IPS-15b (cell line): Measurements from ENCODE around the gene AQP2.

Experiments used
- H3K27me3 ChIP-seq: one replicate; pipeline ENCODE4 v1.6.1; 2013; ENCODE audit warnings: low read length; ENCODE audit not compliant: control insufficient read depth, insufficient read depth
- H3K36me3 ChIP-seq: one replicate; pipeline ENCODE4 v1.6.1; 2013; ENCODE audit warnings: low read length; ENCODE audit not compliant: control insufficient read depth, insufficient read depth
- H3K4me1 ChIP-seq: one replicate; pipeline ENCODE4 v1.6.1; 2013; ENCODE audit warnings: mild to moderate bottlenecking, low read length; ENCODE audit not compliant: control insufficient read depth, insufficient read depth
- H3K4me3 ChIP-seq: one replicate; pipeline ENCODE4 v1.5.1; 2013; ENCODE audit warnings: low read depth, low read length
- H3K9ac ChIP-seq: one replicate; pipeline ENCODE4 v1.6.1; 2013; ENCODE audit warnings: low read depth, mild to moderate bottlenecking, low read length
- H3K9me3 ChIP-seq: one replicate; pipeline ENCODE4 v1.6.1; 2013; ENCODE audit warnings: mild to moderate bottlenecking, low read length; ENCODE audit not compliant: control insufficient read depth, insufficient read depth

Gene AQP2

DNA sequence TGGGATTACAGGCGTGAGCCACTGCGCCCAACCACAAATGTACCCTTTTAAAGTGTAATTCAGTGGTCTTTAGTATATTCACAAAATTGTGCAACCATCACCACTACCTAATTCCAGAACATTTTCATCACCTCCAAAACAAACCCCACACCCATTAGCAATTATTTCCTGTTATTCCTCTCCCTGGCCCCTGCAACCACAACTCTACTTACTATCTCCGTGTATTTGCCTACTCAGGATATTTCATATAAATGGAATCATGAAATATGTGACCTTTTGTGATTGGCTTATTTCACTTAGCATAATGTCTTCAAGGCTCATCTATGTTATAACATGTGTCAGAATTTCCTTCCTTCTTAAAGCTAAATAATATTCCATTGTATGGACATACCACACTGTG is 16.0 kb upstream of the AQP2 start:
- H3K27me3 ChIP-seq: no peaks in the 10 kb centered on the region
- H3K4me1 ChIP-seq: no peaks in the 10 kb centered on the region
- no peak overlapping the region for H3K4me3 ChIP-seq
- H3K9me3 ChIP-seq: no peaks in the 10 kb centered on the region
- no peak overlapping the region for H3K9ac ChIP-seq
- H3K36me3 ChIP-seq: no peaks in the 10 kb centered on the region

DNA sequence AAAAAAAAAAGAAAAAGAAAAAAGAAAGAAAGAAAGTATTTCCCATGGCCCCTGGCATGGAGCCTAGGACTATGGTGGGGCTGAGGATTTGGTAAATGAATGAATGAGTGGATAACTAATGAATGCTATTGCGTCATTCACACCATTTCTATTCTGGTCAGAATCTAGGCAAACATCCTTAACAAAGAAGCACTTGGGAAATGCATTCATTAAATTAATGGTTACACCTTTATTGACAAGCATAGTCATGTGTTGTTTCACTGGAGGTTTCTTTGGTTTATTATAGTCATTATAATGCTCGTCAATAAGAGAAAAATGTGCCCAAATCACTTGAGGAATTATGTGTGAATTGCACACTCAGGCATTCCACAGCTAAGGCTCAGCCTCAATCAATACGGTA is 13.6 kb upstream of the AQP2 start:
- no peaks in the 10 kb centered on the region for H3K4me1 ChIP-seq
- no peak overlapping the region for H3K9ac ChIP-seq
- H3K27me3 ChIP-seq: no peaks in the 10 kb centered on the region
- no peaks in the 10 kb centered on the region for H3K36me3 ChIP-seq
- no peaks in the 10 kb centered on the region for H3K9me3 ChIP-seq
- no peak overlapping the region for H3K4me3 ChIP-seq

DNA sequence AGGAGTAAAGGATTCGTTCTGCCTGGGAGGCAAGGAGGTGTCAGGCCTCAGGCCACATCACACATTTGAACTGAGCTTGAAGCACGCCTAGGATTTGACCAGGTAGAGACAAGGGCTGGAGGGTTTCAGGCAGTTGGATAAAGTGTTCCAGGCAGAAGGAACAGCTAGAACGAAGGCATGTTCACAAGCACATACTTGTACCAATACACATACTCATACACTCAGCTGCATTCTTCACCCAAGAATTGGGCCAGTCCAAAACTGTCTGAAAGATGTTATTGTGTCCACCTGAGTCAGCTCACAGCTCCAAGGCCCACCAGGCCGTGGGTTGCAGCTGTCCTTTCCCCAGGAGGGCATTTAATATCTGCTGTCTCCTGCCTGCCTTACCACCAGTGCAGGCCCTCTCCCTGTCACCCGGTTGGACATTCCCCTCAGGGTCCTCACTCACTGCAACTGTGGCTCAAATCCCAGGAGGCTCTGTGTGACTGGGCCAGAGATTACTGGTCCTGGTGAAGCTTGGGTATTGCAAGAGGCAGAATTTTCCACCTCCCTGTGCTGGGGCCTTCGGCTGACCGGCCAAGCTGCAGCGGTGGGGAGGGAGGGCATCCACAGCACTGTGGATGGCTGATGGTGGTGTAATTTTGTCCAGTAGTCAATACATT is 12.8 kb upstream of the AQP2 start:
- Histone ChIP-seq H3K9ac (no peak overlapping the region), H3K36me3 (no peaks in the 10 kb centered on the region), H3K4me3 (no peak overlapping the region), H3K4me1 (peaks cover 2% of the 10 kb centered on the region), H3K9me3 (no peaks in the 10 kb centered on the region), H3K27me3 (no peaks in the 10 kb centered on the region)

DNA sequence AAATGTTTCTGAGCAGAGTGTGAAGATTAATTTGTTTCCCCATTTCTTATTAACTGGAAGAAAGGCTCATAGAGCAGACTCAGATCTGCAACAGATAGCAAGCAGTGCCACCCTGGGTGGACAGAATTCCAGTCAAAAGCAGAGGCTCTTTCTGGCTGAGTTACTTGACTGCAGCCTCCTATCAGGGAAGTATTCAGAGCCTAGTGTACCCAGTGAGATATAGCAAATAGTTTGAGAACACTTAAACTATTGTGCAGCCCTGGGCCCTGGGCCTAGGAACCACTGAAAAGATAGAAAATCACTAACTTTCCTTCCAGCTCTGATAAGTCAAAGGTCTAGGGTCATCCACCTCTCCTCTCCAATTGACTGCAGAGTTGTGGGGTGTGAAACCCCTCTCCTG is 11.2 kb upstream of the AQP2 start:
- Histone ChIP-seq H3K9me3 (no peaks in the 10 kb centered on the region), H3K4me3 (no peak overlapping the region), H3K36me3 (no peaks in the 10 kb centered on the region), H3K4me1 (peaks cover 2% of the 10 kb centered on the region), H3K27me3 (no peaks in the 10 kb centered on the region), H3K9ac (no peak overlapping the region)

DNA sequence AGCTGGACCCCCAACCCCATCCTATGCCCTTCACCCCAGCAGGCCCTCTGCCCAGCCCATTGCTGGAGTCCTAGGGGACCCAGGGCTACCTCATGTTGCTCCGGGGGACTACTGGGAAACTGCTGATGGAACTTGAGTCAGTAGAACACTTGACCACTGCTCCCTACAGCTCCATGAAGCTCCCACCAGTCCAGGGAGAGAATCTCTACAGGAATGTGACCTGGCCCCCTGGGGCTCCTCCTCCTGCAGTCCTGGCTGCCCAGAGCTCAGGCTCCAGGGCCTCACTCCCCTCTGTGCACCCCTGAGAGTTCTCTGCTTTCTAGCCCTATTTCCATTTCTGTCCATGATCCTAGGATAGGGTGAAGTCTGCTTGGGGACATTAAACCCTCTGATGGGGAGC is 10.8 kb upstream of the AQP2 start:
- H3K27me3 ChIP-seq: peaks cover under 1% of the 10 kb centered on the region
- peaks cover 2% of the 10 kb centered on the region for H3K4me1 ChIP-seq
- H3K4me3 ChIP-seq: no peak overlapping the region

DNA sequence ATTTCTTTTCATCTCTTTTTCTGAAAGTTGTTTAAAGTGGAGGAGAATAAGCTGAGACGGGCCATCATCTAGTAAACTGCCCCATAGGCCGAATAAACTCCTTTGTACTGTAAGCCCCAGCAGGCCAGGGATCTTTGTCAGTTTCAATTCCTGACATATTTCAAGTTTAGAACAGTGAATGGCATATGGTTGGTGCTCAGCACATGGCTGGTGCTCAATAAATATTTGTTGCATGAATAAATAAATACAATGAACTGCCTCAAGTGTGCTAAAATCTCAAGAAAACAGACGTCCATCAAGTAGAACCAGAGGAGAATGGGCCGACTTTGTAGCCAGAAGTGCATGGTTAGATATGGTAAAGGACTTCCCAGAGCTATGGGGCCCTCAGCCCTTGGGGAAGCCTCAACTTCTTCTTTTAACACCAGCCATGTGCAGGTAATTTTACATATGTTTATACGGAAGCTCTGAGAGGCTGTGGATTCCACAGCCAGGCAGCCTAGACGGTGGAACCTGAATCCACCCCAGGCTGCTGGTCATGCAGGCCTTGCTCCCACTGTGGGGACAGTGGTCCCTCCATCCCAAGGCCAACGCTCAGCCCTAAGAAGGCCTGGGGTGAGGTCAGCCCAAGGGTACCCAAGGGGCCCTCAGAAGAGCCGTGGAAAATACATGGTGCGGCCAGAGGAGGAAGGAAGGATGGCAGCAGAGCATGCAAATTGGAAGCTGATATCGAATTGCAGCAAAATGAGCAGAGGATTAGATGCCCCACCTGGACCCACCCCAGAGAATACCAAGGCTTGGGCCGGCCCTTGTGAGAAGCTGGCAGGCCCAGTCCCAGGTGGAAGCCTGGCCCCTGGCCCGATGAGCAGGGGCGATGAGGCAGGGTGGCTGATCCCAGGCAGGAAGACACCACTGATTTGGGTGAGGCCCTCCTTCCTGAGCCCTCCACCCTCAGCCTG is 8.7 kb upstream of the AQP2 start:
- no peak overlapping the region for H3K9ac ChIP-seq

More for the DNA sequence above, 10.8 kb upstream of the AQP2 start:
- Histone ChIP-seq H3K36me3 (no peaks in the 10 kb centered on the region), H3K9ac (no peak overlapping the region), H3K9me3 (no peaks in the 10 kb centered on the region)

GRCh38 chr12:49942512-49942893 is 8.0 kb upstream of the AQP2 start:
- H3K4me3 ChIP-seq: no peak overlapping the region
- H3K36me3 ChIP-seq: no peaks in the 10 kb centered on the region
- H3K9me3 ChIP-seq: no peaks in the 10 kb centered on the region
- peaks cover 10% of the 10 kb centered on the region for H3K4me1 ChIP-seq
- peaks cover 5% of the 10 kb centered on the region for H3K27me3 ChIP-seq
- no peak overlapping the region for H3K9ac ChIP-seq

More for the DNA sequence above, 8.7 kb upstream of the AQP2 start:
- Histone ChIP-seq H3K9me3 (no peaks in the 10 kb centered on the region), H3K36me3 (no peaks in the 10 kb centered on the region), H3K4me1 (peaks cover 10% of the 10 kb centered on the region), H3K4me3 (no peak overlapping the region), H3K27me3 (peaks cover 5% of the 10 kb centered on the region)

DNA sequence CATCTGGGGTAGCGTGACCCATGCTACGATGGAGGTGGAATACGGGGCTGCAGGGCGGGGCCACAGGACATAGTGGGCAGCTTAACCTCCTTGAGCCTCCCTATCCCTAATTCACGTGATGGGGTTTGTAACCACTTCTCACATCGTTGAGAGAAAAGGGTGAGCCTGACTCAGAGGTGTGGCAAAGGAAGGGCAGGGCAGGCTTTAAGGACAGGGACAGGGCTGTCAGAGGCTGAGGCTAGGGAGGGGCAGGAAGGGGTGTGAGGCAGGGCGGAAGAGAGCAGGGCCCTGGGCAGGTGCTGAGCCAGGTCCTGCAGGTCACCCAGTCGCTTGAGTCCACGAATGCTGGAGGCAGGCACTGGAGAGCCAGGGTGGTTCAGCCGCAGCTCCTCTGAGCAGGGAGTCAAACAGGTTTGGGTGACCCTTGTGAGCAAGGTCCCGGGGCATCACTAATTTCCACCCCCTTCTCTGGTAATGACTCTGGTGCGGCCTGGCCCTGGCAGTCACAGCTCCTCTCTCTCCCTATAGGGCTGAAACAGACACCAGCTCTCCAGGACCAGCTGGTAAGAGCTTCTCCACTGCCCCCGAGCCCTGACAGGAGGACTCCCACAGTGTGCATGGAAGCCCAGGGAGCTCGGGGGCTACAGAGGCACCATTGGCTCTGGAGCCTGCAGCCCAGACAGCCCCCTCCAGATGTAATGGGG is 7.5 kb upstream of the AQP2 start:
- H3K9me3 ChIP-seq: no peaks in the 10 kb centered on the region
- peaks cover 5% of the 10 kb centered on the region for H3K27me3 ChIP-seq
- no peak overlapping the region for H3K4me3 ChIP-seq
- peaks cover 13% of the 10 kb centered on the region for H3K4me1 ChIP-seq
- no peak overlapping the region for H3K9ac ChIP-seq
- no peaks in the 10 kb centered on the region for H3K36me3 ChIP-seq

DNA sequence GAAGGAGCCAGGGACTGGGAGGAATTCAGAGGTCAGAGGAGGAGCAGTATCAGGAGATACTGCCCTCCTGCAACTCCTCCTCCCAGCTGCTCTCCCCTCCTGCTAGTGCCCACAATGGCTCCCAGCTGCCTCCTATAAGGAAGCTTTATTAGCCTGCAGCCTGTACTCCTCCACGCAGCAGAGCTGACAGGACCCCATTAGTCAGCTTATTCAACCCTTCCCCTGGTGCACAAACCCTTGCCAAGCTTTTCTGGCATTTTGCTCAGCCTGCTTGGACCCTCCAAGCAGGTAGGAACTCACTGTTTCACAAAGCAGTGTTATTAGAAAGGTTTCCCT is 6.9 kb upstream of the AQP2 start:
- Histone ChIP-seq H3K9ac (no peak overlapping the region), H3K4me1 (peaks cover 13% of the 10 kb centered on the region)

GRCh38 chr12:49944046-49944445 is 6.5 kb upstream of the AQP2 start:
- H3K4me3 ChIP-seq: no peak overlapping the region
- H3K4me1 ChIP-seq: peaks cover 13% of the 10 kb centered on the region
- no peaks in the 10 kb centered on the region for H3K36me3 ChIP-seq
- H3K9ac ChIP-seq: no peak overlapping the region
- H3K27me3 ChIP-seq: peaks cover 5% of the 10 kb centered on the region
- H3K9me3 ChIP-seq: no peaks in the 10 kb centered on the region

More for the DNA sequence above, 6.9 kb upstream of the AQP2 start:
- no peaks in the 10 kb centered on the region for H3K36me3 ChIP-seq
- H3K9me3 ChIP-seq: no peaks in the 10 kb centered on the region
- peaks cover 5% of the 10 kb centered on the region for H3K27me3 ChIP-seq
- H3K4me3 ChIP-seq: no peak overlapping the region

DNA sequence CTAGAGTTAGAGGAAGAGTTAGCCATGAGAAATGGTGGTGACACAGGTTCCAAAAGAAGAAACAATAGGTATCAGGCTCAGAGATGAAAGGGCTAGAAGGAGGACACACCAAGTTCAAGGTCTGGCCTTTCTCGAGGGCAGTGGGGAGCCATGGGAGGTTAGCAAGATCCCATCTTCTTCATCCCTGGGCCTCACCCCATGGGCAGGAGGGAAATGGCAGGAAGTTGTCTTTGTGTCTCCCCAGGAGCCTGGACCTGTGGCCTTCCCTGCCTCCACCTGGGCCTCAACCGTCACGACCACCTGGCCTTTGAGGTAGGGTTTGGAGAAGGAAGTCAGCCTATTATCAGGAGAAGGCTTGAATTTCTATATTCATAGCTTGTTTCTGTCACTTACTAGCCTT is 5.8 kb upstream of the AQP2 start:
- no peaks in the 10 kb centered on the region for H3K36me3 ChIP-seq
- H3K4me1 ChIP-seq: peaks cover 13% of the 10 kb centered on the region
- H3K27me3 ChIP-seq: peaks cover 5% of the 10 kb centered on the region
- H3K9me3 ChIP-seq: no peaks in the 10 kb centered on the region
- H3K4me3 ChIP-seq: no peak overlapping the region
- no peak overlapping the region for H3K9ac ChIP-seq
